HepG2 (cell line): Measurements from ENCODE around the gene BAHCC1. TPM values are rescaled to one million over a fixed set of nuclear protein-coding genes. Genes with fewer than 3 reads are reported as not detected.

Source experiments
- ATAC-seq: fragments of 200-7000 bp; cut with Tn5 transposase; 3 replicates; pipeline ENCODE4 v1.9.1; 2020; ENCODE audit warnings: mild to moderate bottlenecking, moderate library complexity
- BruUV-seq: library from RNA; stranded (reverse); fragments of 400-500 nt; replicated peaks from 2 replicates; lab custom pipeline; 2021; lab: Mats Ljungman, UMichigan
- CTCF ChIA-PET: fragments of 300-600 bp; formaldehyde crosslinking; extraction: SDS; loops from one replicate; lab custom pipeline; 2021; ENCODE audit warnings: low total read pairs, inconsistent platforms, low intra/inter-chr PET ratio; lab: Yijun Ruan, JAX
- POLR2A ChIA-PET: fragments of 350-600 bp; sonication (Branson Sonifier 250); formaldehyde crosslinking; loops from one replicate; lab custom pipeline; 2020; ENCODE audit warnings: antibody characterized with exemption, inconsistent platforms; lab: Yijun Ruan, JAX
- DNase-seq: peaks from one replicate; pipeline ENCODE4 v3.0.0-alpha.2; 2015; ENCODE audit warnings: low spot score
- FAIRE-seq: peaks from 3 replicates; lab custom pipeline; 2011; peaks lifted over from hg19 to GRCh38; lab: Jason Lieb, UNC
- H2AFZ ChIP-seq: one replicate; pipeline ENCODE4 v1.6.1; 2011; ENCODE audit warnings: low read length, inconsistent platforms
- H3K27ac ChIP-seq: fragments of 300-600 bp; 3 replicates; pipeline ENCODE4 v1.8.0; 2011; ENCODE audit warnings: mixed run types, mild to moderate bottlenecking, mixed read lengths, low read length, inconsistent platforms; ENCODE audit not compliant: insufficient read depth; ENCODE audit errors: extremely low read length
- H3K27me3 ChIP-seq, 2 experiments: fragments of 200-600 bp in 1 of 2; 2 replicates in 1 of 2; 3 replicates in 1 of 2; pipeline versions ENCODE4 v1.6.0 to v1.8.0; 2011; ENCODE audit warnings: low read length in 2 of 2, mild to moderate bottlenecking in 2 of 2, moderate library complexity in 2 of 2, inconsistent platforms in 1 of 2; ENCODE audit not compliant: insufficient read depth in 2 of 2, control insufficient read depth in 1 of 2
- H3K36me3 ChIP-seq, 2 experiments: fragments of 200-600 bp in 1 of 2; replicated peaks in 1 of 2; 2 replicates in 1 of 2; 3 replicates in 1 of 2; pipeline versions ENCODE4 v1.5.1 to v1.8.0; 2011; ENCODE audit warnings: low read length in 2 of 2, inconsistent platforms in 1 of 2; ENCODE audit not compliant: insufficient read depth in 2 of 2, control insufficient read depth in 1 of 2
- H3K4me1 ChIP-seq: 2 replicates; pipeline ENCODE4 v1.5.1; 2012; ENCODE audit warnings: low read length, inconsistent platforms; ENCODE audit not compliant: insufficient read depth
- H3K4me2 ChIP-seq: 2 replicates; pipeline ENCODE4 v1.6.0; 2011; ENCODE audit warnings: low read depth, low read length, inconsistent platforms
- H3K4me3 ChIP-seq, 3 experiments: fragments of 200-600 bp in 1 of 3; sonication (generic), shearing (Covaris generic) in 1 of 3; replicated peaks in 1 of 3; 2 replicates each; pipeline ENCODE4 v1.5.1; 2011 to 2016; ENCODE audit warnings: low read length in 3 of 3, inconsistent platforms in 2 of 3, low read depth in 2 of 3, mild to moderate bottlenecking in 2 of 3, control low read depth in 1 of 3, mixed read lengths in 1 of 3; ENCODE audit not compliant: insufficient read depth in 1 of 3
- H3K79me2 ChIP-seq: one replicate; pipeline ENCODE4 v1.6.1; 2011; ENCODE audit warnings: low read length, inconsistent platforms; ENCODE audit not compliant: insufficient read depth
- H3K9ac ChIP-seq: 2 replicates; pipeline ENCODE4 v1.6.0; 2011; ENCODE audit warnings: mild to moderate bottlenecking, low read depth, low read length, inconsistent platforms; ENCODE audit not compliant: insufficient read depth
- H3K9me3 ChIP-seq: 2 replicates; pipeline ENCODE4 v1.5.1; 2012; ENCODE audit warnings: mild to moderate bottlenecking, low read length
- H4K20me1 ChIP-seq: 2 replicates; pipeline ENCODE4 v1.6.0; 2011; ENCODE audit warnings: inconsistent platforms, mild to moderate bottlenecking, low read length, moderate library complexity; ENCODE audit not compliant: insufficient read depth
- ARID4A ChIP-seq: sonication (generic); formaldehyde crosslinking; IDR thresholded peaks from 2 replicates; pipeline ENCODE4 v1.5.0; 2020; ENCODE audit warnings: mild to moderate bottlenecking, missing genetic modification reagents, borderline replicate concordance
- FOXO1 ChIP-seq: sonication (generic); formaldehyde crosslinking; IDR thresholded peaks from 2 replicates; pipeline ENCODE4 v1.4.0; 2020; ENCODE audit warnings: missing genetic modification reagents
- FOXP1 ChIP-seq, 2 experiments: fragments of 450-650 bp in 1 of 2; IDR thresholded peaks; 2 replicates each; pipeline ENCODE4 v1.6.1; 2017 to 2018; ENCODE audit warnings: antibody characterized with exemption in 1 of 2
- MED8 ChIP-seq: sonication (generic); formaldehyde crosslinking; IDR thresholded peaks from 2 replicates; pipeline ENCODE4 v1.8.1; 2023; ENCODE audit warnings: mild to moderate bottlenecking, missing genetic modification reagents; ENCODE audit not compliant: insufficient replicate concordance
- PLSCR1 ChIP-seq: sonication (generic); formaldehyde crosslinking; IDR thresholded peaks from 2 replicates; pipeline ENCODE4 v1.5.0; 2020; ENCODE audit warnings: missing genetic modification reagents, mild to moderate bottlenecking, borderline replicate concordance
- REST ChIP-seq, 2 experiments: IDR thresholded peaks; 2 replicates each; pipeline ENCODE4 v1.6.1; 2011 to 2012; ENCODE audit warnings: low read length in 2 of 2, borderline replicate concordance in 1 of 2, low read depth in 1 of 2, mild to moderate bottlenecking in 1 of 2, moderate library complexity in 1 of 2
- ZNF24 ChIP-seq: fragments of 450-650 bp; IDR thresholded peaks from 2 replicates; pipeline ENCODE4 v1.6.1; 2017; ENCODE audit warnings: antibody characterized with exemption, mild to moderate bottlenecking
- WGBS: methylation state at CpG from one replicate; pipeline ENCODE4 v1.1.6; 2017; ENCODE audit warnings: low lambda C conversion rate; 5-methylcytosine and 5-hydroxymethylcytosine counted together
- in situ Hi-C: cut with HindIII; loops from 2 replicates; pipeline ENCODE4 v1.10.0; 2017; ENCODE audit warnings: low pct_unique_long_range_greater_than_20kb; ENCODE audit not compliant: extremely low pct_ligation_motif_present
- intact Hi-C: fragments of 100-400 bp; cut with micrococcal nuclease; formaldehyde crosslinking; loops from one replicate; pipeline ENCODE4 v1.10.0; 2022; ENCODE audit not compliant: unreplicated experiment
- polyA plus RNA-seq, 8 experiments: library from polyadenylated mRNA; depleted of rRNA in 3 of 8; stranded (reverse) in 7 of 8; unstranded in 1 of 8; fragments of >200 nt; fragmentation: Illumina TruSeq in 4 of 8; extraction: Trizol in 4 of 8; gene quantifications; 2 replicates each; pipeline versions ENCODE4 v1.2.1 to v1.2.3, GENCODE V29; 2011 to 2016; ENCODE audit warnings: low read depth in 4 of 8, missing spikeins in 1 of 8, mixed read lengths in 1 of 8; ENCODE audit not compliant: insufficient read depth in 1 of 8
- total RNA-seq, 5 experiments: library from RNA; depleted of rRNA; stranded (reverse); fragments of >200 nt; fragmentation: Illumina TruSeq; extraction: Trizol; gene quantifications; 2 replicates each; pipeline ENCODE4 v1.2.3, GENCODE V29; 2016; ENCODE audit warnings: low read depth in 1 of 5

BAHCC1 gene
- total and polyA plus RNA-seq, 2 of the 13 experiments (the other 11 are each of a cell fraction or from before 2014, with no cell fraction given): 1.4 to 1.7 TPM

- 84% methylated on average over 23 of the region's 30 CpGs for WGBS
- POLR2A ChIA-PET: no interaction called here
- H3K27ac ChIP-seq: no peak overlapping the region
- no peak overlapping the region for H2AFZ ChIP-seq
- no peaks in the 10 kb centered on the region for H3K9me3 ChIP-seq
- no TSS peak for BruUV-seq
- DNase-seq (no peak), ATAC-seq (no peak)
- no peak overlapping the region for H3K4me2 ChIP-seq
- peaks cover 11% of the 10 kb centered on the region for H3K4me1 ChIP-seq
- no peak for TF ChIP-seq ARID4A (CRISPR knock-in tag)
- TF ChIP-seq, all 625 proteins: peak for 0
- no peak for FAIRE-seq
- Histone ChIP-seq H3K4me3 (no peak overlapping the region), H3K9ac (no peak overlapping the region), H3K27me3 (peaks cover 0 to 2% of the 10 kb centered on the region in 2 experiments; a peak in 1 of 5 replicates), H4K20me1 (no peaks in the 10 kb centered on the region), H3K79me2 (no peaks in the 10 kb centered on the region), H3K36me3 (no peaks in the 10 kb centered on the region)
- CTCF ChIA-PET: no interaction called here
- intact Hi-C loops (no loop called here), in situ Hi-C loops (no loop called here)
Measured at GRCh38 chr17:81453076-81453475, 57.8 kb downstream of the BAHCC1 start.

- Histone ChIP-seq H3K27me3 (peaks cover 0 to 2% of the 10 kb centered on the region in 2 experiments; a peak in 1 of 5 replicates), H4K20me1 (no peaks in the 10 kb centered on the region), H3K27ac (no peak overlapping the region), H3K4me3 (no peak overlapping the region), H3K4me1 (peaks cover 11% of the 10 kb centered on the region), H3K4me2 (no peak overlapping the region), H3K9me3 (no peaks in the 10 kb centered on the region), H3K36me3 (no peaks in the 10 kb centered on the region), H3K79me2 (no peaks in the 10 kb centered on the region), H2AFZ (no peak overlapping the region), H3K9ac (no peak overlapping the region)
- intact Hi-C loops (no loop called here), in situ Hi-C loops (no loop called here)
- no TSS peak for BruUV-seq
- POLR2A ChIA-PET: no interaction called here
- no peak for ATAC-seq
- CTCF ChIA-PET: no interaction called here
- no peak for DNase-seq
- WGBS: 46% methylated on average over 6 of the region's 7 CpGs
- FAIRE-seq: no peak
- TF ChIP-seq PLSCR1 (CRISPR knock-in tag): no peak
- no peak for TF ChIP-seq REST (IDR thresholded peaks at IDR 0.05; ENCODE audit: borderline replicate concordance in 1 of 2, low read depth in 1 of 2, low read length in 2 of 2)
- TF ChIP-seq MED8 (CRISPR knock-in tag): no peak
- no peak for TF ChIP-seq ZNF24
- TF ChIP-seq FOXO1 (CRISPR knock-in tag): no peak
- no peak for TF ChIP-seq FOXP1 (IDR thresholded peaks at IDR 0.05)
- TF ChIP-seq FOXP1 (CRISPR knock-in tag; IDR thresholded peaks at IDR 0.05): no peak
Measured at GRCh38 chr17:81453712-81454111, 58.5 kb downstream of the BAHCC1 start.
